ENCODE data around the gene PIEZO1.

PIEZO1 gene

DNA sequence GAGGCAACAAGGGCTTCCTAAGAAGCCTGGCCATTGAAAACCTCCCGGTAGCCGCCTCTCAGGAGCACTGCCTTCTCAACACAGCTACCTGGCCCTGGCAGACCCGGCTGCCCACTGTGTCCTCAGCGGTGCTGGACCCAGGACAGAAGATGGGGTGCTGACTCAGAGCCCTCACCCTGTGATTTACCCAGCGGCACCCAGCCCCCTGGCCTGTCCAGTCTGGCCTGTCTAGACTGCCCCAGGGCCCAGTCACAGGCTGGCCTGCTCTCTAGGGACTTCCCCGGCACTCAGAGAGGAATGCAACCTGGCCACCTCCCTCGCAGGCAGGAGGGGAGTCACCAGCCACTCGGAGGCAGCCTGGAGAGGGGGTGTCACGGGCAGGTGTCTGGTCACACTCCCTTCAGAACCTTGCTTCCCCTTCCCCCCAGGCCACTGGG is 20.1 kb downstream of the PIEZO1 start:
- DNase-seq: no peak

DNA sequence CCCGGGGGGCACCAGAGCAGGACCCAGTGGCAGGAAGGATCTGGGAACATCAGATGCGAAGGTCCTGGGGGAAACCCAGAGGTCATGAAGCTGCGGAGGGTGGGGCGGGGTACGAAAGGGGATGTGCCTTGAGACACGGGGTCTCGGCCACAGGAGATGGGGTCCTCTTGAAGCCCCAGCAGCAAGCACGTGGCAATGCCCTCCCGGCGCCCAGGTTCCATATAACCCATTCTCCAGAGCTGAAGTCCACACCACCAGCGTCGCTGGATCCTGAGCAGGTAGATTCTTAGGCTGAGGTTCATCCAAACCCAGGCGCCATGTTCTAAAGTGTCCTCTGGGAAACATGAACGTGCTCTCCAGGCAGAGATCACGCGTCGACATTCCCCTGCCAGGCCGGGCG is 20.9 kb downstream of the PIEZO1 start:
- no peak for DNase-seq

DNA sequence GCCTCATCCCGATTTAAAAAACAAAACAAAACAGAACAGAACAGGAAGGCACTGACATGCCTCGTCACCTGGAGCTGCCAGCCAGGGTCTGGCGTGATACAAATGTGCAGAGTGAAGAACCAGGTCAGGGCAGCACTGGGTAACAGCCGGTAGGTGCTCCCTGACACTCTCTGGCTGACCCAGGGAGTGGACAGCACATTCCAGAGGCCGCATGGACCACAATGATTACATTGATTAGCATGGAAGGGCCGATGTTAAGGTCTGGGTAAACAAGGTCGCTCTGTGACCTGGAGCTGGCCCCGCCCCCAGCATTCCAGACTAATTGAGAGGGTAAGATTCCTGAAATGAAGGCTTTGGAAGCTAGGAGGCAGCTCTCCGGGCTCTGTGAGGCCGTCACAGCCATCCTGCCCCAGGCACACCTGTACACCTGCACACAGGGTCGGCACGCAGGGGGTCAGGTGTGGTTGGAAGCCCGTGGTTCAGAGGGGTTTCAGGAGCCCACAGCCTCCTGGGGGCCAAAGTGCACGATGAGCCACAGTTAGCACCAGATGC is 21.4 kb downstream of the PIEZO1 start:
- DNase-seq: no peak

DNA sequence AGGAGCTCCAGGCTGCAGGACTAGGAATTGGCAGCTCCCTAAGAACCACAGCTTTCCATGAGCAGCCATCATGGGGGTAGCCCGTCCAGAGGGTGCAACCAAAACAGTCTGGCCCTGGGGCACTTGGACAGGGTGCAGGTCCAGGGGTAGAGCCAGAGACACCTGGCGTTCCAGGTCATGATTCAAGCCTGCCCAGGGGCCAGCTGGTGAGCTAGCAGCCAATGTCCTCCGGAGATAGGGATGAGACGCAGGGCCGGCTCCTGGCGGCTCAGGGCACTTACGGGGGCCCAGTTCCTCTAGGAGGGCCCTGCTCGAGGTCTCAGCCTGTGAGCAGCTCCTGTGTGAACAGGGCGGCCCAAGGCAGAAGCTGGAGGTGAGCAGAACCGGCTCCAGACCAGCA is 22.1 kb downstream of the PIEZO1 start:
- DNase-seq: no peak

DNA sequence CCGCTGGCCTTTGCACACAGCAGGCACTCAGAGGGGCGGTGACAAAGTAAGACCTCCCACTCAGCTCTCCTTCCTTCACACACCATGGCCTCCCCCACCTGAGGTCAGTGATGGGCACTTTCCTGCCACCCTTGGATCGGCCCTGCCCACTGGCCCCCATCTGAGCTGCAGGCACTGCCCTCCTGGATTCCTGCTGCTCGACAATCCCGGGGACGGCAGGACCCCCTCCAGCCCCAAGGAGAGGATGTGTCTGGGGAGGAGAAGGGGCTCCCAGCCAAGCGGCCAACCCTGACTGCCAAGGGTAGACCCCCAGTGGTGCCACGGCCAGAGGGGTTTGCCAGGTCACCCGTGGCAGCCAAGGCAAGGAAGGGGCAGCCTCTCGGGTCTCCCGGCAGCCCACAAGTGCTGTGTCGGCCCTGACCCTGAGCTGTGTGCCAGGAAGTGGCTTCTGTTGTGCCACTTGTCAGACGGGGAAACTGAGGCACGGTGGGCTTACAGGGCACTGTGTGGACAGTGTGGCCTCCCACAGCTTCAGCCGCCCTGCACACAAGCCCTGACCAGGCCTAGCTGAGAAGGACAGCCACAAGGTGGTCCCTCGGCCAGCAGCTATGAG is 22.7 kb downstream of the PIEZO1 start:
- DNase-seq: no peak

DNA sequence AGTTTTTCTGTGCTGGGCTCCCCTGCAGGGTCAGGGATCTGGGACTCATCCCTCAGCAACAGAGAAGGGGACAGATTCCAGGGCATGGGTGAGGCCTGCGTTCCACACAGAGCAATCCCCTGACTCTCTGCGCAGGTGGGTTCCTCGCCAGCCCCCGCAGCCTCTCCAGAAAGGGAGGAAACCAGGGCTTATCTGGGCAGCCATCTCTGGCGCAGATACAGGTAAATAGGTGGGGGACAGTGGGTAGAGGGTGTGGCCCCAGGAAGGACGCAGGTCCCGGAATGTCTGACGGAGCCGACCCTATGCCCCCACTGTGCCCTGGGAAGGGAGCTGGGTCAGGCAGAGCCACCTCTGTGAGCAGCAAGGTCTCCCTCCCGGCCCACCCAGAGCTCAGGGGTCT is 23.2 kb downstream of the PIEZO1 start:
- no peak for DNase-seq

DNA sequence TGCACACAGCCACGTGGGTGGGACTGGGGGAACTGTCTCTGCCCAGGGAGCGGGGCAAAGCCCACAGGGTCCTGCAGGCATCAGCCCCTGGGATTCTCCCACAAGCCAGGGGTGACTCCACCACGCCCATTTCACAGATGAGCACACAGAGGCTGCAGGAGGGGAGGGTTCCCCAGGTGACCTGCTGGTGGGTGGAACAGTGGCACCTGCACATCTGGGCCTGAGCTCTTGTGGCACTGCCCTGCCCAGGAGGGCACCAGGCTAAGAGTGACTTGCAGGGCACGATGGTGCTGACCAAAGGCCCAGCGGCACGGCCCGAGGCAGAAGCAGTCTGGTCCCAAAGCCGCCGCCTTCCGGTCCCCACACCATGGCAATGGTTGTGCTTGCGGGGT is 23.9 kb downstream of the PIEZO1 start:
- DNase-seq: no peak

DNA sequence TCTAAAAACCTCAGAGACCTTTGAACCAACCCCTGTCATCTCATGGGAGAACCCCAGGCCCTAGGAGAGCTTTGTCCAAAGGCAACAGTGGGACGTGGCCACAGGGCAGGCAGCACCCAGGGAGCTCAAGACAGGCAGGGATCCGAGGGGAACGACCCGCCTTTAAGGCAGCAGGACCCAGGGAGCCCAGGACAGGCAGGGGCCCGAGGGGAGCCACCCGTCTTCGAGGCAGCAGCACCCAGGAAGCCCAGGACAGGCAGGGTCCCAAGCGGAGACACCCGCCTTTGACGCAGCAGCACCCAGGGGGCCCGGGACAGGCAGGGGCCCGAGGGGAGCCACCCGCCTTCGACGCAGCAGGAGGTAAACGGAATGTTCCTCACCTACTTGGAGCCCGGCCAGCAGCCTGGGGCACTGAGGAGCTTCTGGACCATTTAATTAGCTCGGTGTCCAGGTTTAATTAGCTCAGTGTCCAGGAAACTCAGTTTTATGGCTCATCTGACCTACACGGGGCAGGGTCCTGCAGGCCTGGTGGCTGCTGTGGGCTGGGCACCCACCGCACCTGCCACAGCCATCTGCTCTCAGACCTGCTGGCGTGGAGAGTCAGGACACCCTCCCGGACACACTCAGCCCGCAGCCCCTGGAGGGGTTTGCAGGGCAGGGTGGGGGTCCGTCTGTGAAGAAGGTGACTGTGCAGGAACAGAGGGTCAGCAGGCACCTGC is 24.4 kb downstream of the PIEZO1 start:
- DNase-seq: no peak

DNA sequence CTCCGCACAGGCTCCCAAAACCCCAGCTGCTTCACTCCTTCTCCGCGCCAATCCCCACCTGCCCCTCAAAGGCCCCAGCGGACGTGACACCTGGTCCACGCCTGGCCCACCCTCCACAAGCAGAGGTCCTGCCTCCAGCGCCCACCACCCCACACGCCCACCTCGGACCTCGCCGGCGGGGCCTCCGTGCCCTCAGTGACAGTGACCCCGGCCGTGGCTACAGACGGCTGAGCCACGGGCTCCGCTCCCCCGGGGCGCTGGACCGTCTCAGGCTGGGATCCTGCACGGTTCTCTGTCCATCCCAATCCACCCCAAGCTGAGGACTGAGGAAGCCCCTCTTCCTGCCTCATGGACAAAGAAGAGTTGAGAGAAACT is 25.1 kb downstream of the PIEZO1 start:
- no peak for DNase-seq

DNA sequence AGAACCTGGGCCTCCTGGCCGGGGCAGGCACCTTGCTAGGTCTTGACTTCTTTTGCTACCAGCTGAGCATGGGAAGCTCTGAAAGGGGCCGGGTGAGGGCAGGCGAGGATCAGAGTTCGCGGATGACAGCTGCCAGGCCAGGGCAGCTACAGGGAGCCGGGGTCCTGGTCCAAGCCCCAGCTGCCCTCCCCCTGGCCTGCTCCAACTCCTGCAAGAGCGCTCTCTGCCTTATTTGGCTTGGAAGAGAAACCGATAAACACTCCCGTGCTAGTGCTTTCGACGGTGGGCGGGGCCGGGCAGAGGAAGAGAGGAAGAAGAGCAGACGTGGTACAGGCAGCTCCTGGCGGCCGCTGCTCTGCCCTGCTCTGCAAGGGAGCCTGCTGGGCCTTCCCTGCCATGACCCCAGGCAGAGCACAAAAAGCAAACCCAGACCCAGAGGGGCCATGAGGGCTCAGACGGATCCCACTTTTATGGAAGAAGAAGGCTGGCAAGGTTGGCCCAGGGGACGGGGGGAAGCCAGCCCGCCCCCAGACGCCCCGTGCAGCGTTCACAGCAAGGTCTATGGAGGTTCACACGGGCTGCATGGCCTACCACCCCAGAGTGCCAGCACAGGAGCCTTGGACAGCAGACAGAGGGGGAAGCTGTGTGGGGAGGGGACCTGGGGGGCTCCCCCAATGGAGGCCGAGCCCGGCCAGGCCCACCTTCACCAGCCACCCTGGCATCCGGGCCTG is 25.6 kb downstream of the PIEZO1 start:
- DNase-seq: no peak

DNA sequence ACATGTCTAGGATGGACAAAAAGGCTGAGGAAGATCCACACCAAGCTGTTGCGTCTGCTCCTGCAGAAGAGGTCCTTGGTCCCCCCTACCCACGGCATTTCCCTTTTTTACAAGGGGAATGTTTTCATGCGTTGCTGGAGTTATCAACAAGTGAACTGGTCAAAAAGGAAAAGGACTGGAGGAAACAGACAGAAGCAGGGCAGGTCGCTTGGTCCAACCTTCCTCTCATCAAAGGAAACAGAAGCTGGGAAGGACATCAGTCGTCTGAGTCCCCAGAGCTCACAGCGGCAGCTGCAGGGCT is 26.1 kb downstream of the PIEZO1 start:
- DNase-seq: no peak

DNA sequence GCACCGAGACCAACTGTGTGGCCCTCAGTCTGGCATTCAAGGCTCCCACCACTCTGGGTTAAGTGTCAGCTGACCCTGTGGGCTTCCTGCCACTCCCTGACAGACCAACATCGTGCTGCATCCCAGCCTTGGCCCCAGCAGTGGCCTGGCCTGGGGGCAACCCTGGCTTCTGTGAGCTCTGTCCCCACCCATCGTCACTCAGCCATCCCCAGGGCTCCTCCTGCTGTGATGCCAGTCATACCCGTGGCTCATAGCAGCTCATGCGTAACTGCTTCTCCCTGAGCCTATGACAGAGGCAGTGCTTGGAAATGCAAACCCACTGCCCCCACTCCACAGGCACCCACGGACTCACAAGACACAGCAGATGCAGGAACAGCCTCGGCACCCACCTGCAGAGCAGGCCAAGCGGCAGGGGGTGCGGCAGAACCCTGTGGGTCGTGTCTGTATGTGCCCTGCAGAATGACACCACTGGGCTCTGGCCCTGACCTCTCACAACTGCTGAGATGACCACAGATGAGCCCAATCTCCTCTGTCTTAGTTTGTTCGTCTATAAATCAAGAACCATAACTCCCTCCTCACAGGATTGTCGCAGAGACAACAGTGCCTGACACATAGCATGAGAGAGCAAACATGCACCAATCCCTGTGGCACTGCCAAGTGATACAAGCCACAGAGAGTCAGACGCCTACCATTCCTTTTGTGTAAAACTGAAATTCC is 26.6 kb downstream of the PIEZO1 start:
- DNase-seq: no peak

DNA sequence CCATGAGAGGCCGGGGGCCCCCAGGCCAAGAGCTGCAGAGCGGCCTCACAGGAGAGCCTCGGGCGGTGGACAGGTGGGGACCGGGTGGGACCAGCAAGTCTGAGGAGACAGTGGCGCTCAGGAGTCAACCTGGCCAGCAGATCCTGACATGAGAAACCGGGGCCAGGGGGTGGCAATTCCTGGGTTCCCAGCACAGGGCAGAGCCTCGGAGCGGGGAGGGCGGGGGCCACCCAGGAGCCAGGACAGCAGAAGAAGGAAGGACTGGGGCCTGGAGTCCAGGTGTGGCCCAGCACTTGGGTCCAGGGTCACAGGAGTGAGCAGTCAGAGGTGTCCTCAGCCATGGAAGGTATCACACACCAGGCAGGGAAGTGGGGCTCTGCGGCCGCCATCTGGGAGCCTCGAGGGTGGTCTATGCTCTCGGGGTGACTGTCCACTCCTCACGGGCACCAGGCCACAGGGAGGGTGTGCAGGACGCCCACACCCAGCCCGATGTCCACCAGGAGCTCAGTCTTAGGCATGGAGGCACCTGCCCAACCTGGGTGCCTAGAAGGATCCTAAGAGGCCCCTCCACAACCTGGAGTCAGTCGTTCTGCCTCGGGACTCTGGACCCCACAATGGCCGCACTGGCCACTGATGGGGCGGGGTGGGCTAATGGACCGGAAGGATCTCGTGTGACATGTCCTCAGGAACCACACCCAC is 29.1 kb downstream of the PIEZO1 start:
- DNase-seq: no peak

DNA sequence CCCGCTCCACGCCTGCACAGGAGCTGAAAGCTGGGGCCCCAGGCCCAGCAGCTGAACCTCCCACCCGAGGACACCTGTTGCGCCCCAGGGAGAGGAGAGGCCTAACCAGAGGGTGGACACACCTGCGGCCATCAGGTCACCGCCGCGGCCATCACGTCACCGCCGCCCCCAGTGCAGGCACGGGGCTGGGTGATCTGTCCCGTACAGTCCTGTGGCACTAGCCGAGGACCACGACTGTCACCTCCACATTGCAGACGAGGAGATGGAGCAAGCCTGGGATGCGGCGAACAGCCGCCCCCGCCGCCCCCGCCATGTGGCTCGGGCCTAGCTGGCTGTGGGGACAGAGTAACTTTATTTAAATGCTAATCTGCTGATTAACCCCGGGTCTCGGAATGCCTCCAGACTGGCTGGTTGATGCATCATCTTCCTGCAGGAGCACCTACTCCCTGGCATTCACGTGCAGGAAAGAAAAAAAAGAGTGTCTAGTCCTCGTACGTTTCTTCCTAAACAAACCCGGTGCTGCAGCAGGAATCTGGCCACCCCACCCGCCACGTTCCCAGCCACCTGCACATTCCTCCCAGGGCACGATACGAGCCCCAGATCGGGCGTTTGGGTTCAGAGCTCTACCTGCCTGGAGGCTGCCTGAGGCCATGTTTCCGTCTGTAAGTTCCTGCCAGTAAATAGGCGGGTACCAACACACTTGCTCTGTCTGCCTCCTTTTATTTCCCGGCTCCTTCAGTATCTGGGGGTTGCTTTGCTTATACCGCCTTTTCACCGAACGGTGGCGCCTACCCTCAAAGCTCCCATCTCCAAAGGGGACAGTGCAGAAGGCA is 29.9 kb downstream of the PIEZO1 start:
- DNase-seq: no peak

DNA sequence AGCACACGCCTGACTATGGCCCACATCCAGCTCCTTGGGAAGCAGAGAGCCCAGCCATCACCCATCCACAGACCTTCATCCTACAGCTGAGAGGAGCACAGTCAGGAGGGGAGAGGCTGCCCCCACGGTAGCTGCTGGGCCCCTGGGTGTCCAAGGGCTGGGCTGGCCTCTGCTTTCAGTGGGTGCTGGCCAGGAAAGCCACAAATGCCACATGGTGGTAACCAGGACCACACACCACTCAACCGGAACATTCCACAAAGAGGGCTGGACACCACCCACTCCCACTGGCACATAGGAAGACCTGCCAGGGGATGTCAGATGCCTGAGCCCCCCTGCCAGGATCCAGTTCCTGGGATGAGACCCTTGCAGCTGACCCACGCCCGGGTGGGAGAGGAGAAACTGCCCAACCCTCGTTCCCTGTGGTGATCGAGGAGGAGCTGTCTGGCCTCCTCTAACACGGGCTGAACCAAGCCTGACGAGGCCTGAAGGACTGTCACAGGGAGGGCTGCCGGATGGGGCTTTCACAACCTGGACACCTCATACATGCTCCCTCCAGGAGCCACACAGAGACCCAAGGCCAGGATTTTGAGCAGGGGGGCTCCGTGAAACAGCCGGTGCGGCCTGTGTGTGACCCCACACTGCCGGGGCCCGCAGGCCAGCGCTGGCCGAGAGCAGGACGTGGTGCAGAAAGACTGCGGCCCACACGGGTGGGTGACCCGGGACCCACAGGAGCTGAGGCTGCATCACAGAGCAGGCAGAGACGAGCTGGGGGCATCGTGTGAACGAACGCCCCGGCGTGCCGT is 30.7 kb downstream of the PIEZO1 start:
- DNase-seq: no peak

DNA sequence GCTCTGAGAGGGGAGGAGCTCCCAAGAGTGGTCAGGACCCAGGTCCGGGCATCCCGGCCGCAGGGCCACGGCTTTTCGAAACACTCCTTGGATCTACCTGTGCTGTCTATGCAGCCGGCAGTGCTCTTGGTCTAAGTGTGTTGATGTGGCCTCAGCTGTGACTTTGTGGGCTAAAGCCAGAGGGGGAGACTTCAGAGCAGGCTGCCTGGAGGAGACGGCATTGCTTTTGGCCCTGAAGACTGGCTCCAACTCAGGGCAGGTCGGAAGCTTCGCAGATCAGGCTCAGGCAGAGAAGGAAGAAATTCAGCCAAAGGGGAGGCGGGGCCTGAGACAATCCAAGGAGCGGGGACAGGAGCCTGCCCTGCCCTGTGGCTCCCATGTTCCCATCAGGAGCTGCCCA is 31.4 kb downstream of the PIEZO1 start:
- no peak for DNase-seq

DNA sequence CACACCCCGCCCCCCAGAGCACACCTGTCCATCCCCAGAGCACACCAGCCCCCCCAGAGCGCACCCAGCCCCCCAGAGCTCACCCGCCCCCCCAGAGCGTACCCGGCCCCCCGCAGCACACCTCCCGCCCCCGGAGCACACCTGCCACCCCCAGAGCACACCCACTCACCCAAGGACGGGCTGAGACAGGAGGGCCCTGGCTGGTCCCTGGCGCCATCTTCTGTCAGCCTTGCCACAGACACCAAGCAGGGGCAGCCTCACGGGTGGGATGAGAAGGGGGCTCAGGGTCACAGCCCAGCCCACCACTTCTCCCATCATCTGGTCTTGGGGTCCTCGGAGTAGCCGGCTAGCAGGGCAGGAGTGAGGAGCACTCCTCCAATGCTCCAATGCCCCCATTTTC is 31.8 kb downstream of the PIEZO1 start:
- no peak for DNase-seq

DNA sequence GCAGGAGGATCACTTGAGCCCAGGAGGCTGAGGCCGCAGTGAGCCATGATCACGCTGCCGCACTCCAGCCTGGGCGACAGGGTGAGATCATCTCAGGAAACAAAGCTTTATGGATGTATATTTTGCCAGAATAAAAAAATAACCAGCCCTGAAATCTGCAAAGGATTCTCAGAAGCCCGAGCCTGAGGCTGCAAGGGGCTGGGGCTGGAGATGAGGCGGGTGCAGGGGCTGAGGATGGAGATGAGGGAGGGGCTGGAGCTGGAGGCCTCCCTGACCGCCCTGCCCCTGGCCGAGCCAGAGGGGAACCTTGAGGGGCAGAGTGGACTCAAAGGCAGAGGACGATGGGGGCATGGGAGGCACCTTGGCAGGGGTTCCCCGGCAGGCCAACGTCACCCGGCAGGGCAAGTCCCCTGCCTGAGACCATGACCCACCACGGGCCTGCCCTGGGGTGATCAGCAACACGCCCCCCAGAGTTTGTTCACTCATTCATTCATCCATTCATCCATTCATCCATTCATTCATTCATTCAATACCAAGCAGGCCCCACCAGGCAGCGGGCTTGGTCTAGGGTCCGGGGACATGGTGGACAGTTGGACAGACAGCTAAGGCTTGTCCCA is 32.5 kb downstream of the PIEZO1 start:
- no peak for DNase-seq

DNA sequence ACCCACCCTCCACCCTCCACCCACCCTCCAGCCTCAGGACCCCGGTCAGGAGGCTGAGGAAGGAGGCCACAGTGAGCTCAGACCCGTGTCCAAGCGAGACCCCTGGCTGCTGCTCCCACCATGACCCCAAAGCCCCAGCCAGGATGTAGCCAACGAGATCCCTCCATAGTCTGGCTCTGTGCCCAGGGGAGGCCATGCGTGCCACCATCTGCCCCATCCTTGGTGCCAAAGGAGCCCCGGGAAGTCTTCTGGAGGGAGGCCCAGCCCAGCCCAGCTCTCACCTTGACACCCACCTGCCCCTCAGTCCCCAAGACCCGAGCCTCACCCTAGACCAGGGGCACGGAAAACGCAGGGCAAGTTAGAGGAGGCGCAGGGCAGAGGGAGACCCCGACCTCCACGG is 34.2 kb downstream of the PIEZO1 start:
- no peak for DNase-seq

DNA sequence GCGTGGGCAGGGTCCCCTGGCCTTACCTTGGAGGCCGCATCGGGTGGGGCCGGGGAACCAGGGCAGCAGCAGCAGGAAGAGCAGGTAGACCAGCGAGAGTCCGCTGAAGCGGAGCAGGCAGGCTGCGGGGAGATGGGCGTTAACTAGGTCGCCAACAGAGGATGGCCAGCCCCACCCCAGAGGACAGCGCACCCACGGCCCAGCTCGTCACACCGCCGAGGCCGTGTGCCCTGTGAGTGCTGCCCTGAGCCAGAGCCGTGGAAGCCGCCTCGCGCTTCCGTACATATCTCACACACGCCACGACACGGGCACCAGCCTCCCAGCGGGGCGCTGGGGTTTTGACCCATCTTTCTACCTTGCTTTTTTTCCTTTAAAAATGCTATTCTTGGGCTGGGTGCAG is 35.7 kb downstream of the PIEZO1 start:
- no peak for DNase-seq

DNA sequence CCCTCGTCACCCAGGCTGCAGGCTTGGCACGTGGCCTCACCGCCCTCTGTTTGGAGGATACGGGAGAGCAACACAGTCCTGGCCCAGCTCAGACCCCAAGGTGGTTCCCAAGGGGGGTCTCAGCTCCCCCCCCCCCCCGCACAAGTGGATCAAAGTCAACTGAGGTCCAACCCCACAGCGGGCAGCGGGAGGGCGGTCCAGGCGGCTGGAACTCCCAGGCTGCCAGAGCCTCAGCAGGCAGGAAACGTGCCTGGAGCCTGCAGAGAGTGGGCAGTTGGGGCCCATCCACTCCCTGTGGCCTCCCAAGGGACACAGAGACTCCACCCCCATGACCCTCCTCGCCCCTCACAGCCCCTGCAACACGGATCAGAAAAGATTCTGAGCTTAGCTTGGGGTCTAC is 36.7 kb downstream of the PIEZO1 start:
- DNase-seq: no peak
